Lung (tissue), 12 donors: ENCODE results near the gene SLC6A13. TPM values are rescaled to one million over a fixed set of nuclear protein-coding genes. Genes with fewer than 3 reads are reported as not detected.

Source experiments
- ATAC-seq: fragments of 200-7000 bp; cut with Tn5 transposase; one replicate; pipeline ENCODE4 v1.9.1; 2020; ENCODE audit warnings: moderate number of reproducible peaks; ENCODE audit not compliant: insufficient read depth, low FRiP score
- DNase-seq, 3 donors: peaks; one replicate each; pipeline ENCODE4 v3.0.0-alpha.2; 2013 to 2017
- H3K27ac ChIP-seq, 2 donors: one replicate each; pipeline ENCODE4 v1.5.1; 2013; ENCODE audit warnings: mild to moderate bottlenecking in 2 of 2, moderate library complexity in 2 of 2, control low read depth in 1 of 2, inconsistent platforms in 1 of 2, low read depth in 1 of 2, low read length in 1 of 2
- H3K27me3 ChIP-seq, 3 donors: one replicate each; pipeline ENCODE4 v1.5.1; 2013; ENCODE audit warnings: low read length in 2 of 3; ENCODE audit not compliant: control insufficient read depth in 3 of 3, insufficient read depth in 3 of 3
- H3K36me3 ChIP-seq, 4 donors: one replicate each; pipeline ENCODE4 v1.5.1; 2013; ENCODE audit warnings: low read length in 4 of 4, mild to moderate bottlenecking in 1 of 4, moderate library complexity in 1 of 4; ENCODE audit not compliant: control insufficient read depth in 4 of 4, insufficient read depth in 4 of 4
- H3K4me1 ChIP-seq, 5 donors: one replicate each; pipeline ENCODE4 v1.5.1; 2013; ENCODE audit warnings: low read length in 5 of 5, mild to moderate bottlenecking in 2 of 5, moderate library complexity in 1 of 5; ENCODE audit not compliant: control insufficient read depth in 5 of 5, insufficient read depth in 5 of 5
- H3K4me3 ChIP-seq: one replicate; pipeline ENCODE4 v1.5.1; 2013; ENCODE audit warnings: mild to moderate bottlenecking, control low read depth, moderate library complexity
- H3K9ac ChIP-seq, 2 donors: one replicate each; pipeline ENCODE4 v1.5.1; 2013; ENCODE audit warnings: low read length in 2 of 2, control low read depth in 1 of 2; ENCODE audit not compliant: insufficient read depth in 1 of 2
- H3K9me3 ChIP-seq, 4 donors: one replicate each; pipeline ENCODE4 v1.5.1; 2013; ENCODE audit warnings: low read length in 3 of 4, mild to moderate bottlenecking in 1 of 4, moderate library complexity in 1 of 4; ENCODE audit not compliant: control insufficient read depth in 4 of 4, insufficient read depth in 3 of 4
- CTCF ChIP-seq: IDR thresholded peaks from 2 replicates; pipeline ENCODE4 v1.5.1; 2012; ENCODE audit warnings: mild to moderate bottlenecking; ENCODE audit errors: control extremely low read depth, extremely low read depth
- WGBS, 2 donors: extraction: QIAGEN DNeasy Blood & Tissue Kit; methylation state at CpG; one replicate each; pipeline ENCODE4 v1.1.7; 2013; 5-methylcytosine and 5-hydroxymethylcytosine counted together
- polyA plus RNA-seq, 2 donors: library from polyadenylated mRNA; stranded (reverse); fragments of 200-250 nt; gene quantifications; one replicate each; pipeline ENCODE4 v1.2.1, GENCODE V29; 2013
- total RNA-seq, 2 donors: library from RNA; depleted of rRNA in 1 of 2; stranded (reverse); fragments of >200 nt in 1 of 2; gene quantifications; one replicate each; pipeline ENCODE4 v1.2.1, GENCODE V29; 2014 to 2021
- donor health status: control.
- donor health status: control.
- donor health status: Bipolar disorder and iron deficiency.
- donor health status: healthy.
- donor health status: DM: yes; HTN: yes; CAD: no.

The SLC6A13 gene
- total and polyA plus RNA-seq, 4 donors: 0.46 to 2.4 (median 1.0) TPM

- Histone ChIP-seq H3K27me3 (no peaks in the 10 kb centered on the region), H3K36me3 (no peaks in the 10 kb centered on the region), H3K4me1 (no peaks in the 10 kb centered on the region), H3K9me3 (no peaks in the 10 kb centered on the region), H3K4me3 (no peak overlapping the region), H3K27ac (no peak overlapping the region), H3K9ac (no peak overlapping the region)
- WGBS, 2 donors: 81 to 92% methylated on average over 19 of the region's 19 CpGs
- ATAC-seq: no peak
- no peak for TF ChIP-seq CTCF
- DNase-seq: no peak
Observed at GRCh38 chr12:220946-221550, 41.6 kb downstream of the SLC6A13 start.

GRCh38 chr12:220491-220890 is 42.1 kb downstream of the SLC6A13 start:
- no peaks in the 10 kb centered on the region for H3K36me3 ChIP-seq
- no peaks in the 10 kb centered on the region for H3K27me3 ChIP-seq
- H3K9me3 ChIP-seq: no peaks in the 10 kb centered on the region
- H3K4me1 ChIP-seq: no peaks in the 10 kb centered on the region
- no peak for ATAC-seq
- H3K4me3 ChIP-seq: no peak overlapping the region
- 71 to 72% methylated on average over 6 of the region's 6 CpGs for WGBS, 2 donors
- DNase-seq: no peak
- no peak overlapping the region for H3K9ac ChIP-seq
- no peak for TF ChIP-seq CTCF
- no peak overlapping the region for H3K27ac ChIP-seq

GRCh38 chr12:219891-220352 is 42.7 kb downstream of the SLC6A13 start:
- TF ChIP-seq CTCF: no peak
- no peak overlapping the region for H3K4me3 ChIP-seq
- H3K4me1 ChIP-seq: no peaks in the 10 kb centered on the region
- H3K9ac ChIP-seq: no peak overlapping the region
- DNase-seq (peak; percentile 34 to 68 (median 44)), ATAC-seq (no peak)
- H3K36me3 ChIP-seq: no peaks in the 10 kb centered on the region
- no peaks in the 10 kb centered on the region for H3K9me3 ChIP-seq
- 22 to 23% methylated on average over 15 to 17 of the region's 17 CpGs for WGBS, 2 donors
- H3K27me3 ChIP-seq: no peaks in the 10 kb centered on the region
- H3K27ac ChIP-seq: no peak overlapping the region
